SKM-1 (cell line): ENCODE data around the gene SLAMF9.

Experiments used
- DNase-seq: peaks from one replicate; lab custom pipeline; 2025; ENCODE audit not compliant: unreplicated experiment; lab: John Stamatoyannopoulos, UW

Gene SLAMF9

GRCh38 chr1:159902541-159902940 lies 51.5 kb downstream of the SLAMF9 start:
- no peak for DNase-seq
